Measurements from ENCODE around the gene UMODL1. TPM values are rescaled to one million over a fixed set of nuclear protein-coding genes. Genes with fewer than 3 reads are reported as not detected.

The UMODL1 gene
- polyA plus RNA-seq, 3 donors, result not detected

- H3K27me3 ChIP-seq (ENCODE audit: control insufficient read depth in 2 of 2, insufficient read depth in 2 of 2, low read length in 2 of 2), result no peaks in the 10 kb centered on the region
- DNase-seq, result no peak
- H3K9me3 Mint-ChIP-seq, result no peaks in the 10 kb centered on the region
- WGBS (ENCODE audit: insufficient coverage), result 96% methylated on average over 27 of the region's 30 CpGs
- H3K27ac Mint-ChIP-seq, result peak overlapping the region in 1 of 7 donors; percentile 16
- no peak overlapping the region for H2AFZ ChIP-seq (ENCODE audit: insufficient read depth, low read depth, low read length, poor library complexity, severe bottlenecking)
- H3K27ac ChIP-seq (ENCODE audit: low read depth in 1 of 2, low read length in 2 of 2), result no peak overlapping the region
- H3K9ac ChIP-seq (ENCODE audit: insufficient read depth, low read length, poor library complexity, severe bottlenecking), result no peak overlapping the region
- H4K20me1 ChIP-seq (ENCODE audit: insufficient read depth, low read length), result no peaks in the 10 kb centered on the region
- intact Hi-C loops (cut with micrococcal nuclease), result loop anchor here in 1 of 2 donors (10.0 kb wide), 1 partner anchor 47 kb away; no protein-coding TSS in a partner anchor
- H3K4me1 Mint-ChIP-seq, result peaks cover 25% of the 10 kb centered on the region
- peaks cover 20 to 21% of the 10 kb centered on the region in 2 donors for H3K4me1 ChIP-seq (ENCODE audit: control insufficient read depth in 1 of 2, insufficient read depth in 2 of 2, low read length in 2 of 2)
- no peaks in the 10 kb centered on the region for H3K79me2 ChIP-seq (ENCODE audit: insufficient read depth, low read length)
- H3K4me3 ChIP-seq (replicated peaks in 1 of 3; ENCODE audit: low read depth in 2 of 3, low read length in 3 of 3), result no peak overlapping the region
- no peak overlapping the region for H3K4me2 ChIP-seq (replicated peaks; ENCODE audit: extremely low read depth, low read length, poor library complexity, severe bottlenecking)
- H3K4me3 Mint-ChIP-seq, result no peak overlapping the region
- TF ChIP-seq CTCF (IDR thresholded peaks at IDR 0.05), result no peak
- no peaks in the 10 kb centered on the region for H3K36me3 Mint-ChIP-seq
- no peaks in the 10 kb centered on the region for H3K36me3 ChIP-seq (replicated peaks in 1 of 2; ENCODE audit: control insufficient read depth in 1 of 2, insufficient read depth in 2 of 2, low read length in 2 of 2)
- no peaks in the 10 kb centered on the region for H3K9me3 ChIP-seq (replicated peaks in 1 of 2; ENCODE audit: control insufficient read depth in 1 of 2, insufficient read depth in 1 of 2, low read length in 2 of 2)
- H3K27me3 Mint-ChIP-seq (ENCODE audit: low read depth in 3 of 3), result peaks cover 0 to 3% (median 2%) of the 10 kb centered on the region in 3 donors
Measured at GRCh38 chr21:42067531-42068255, 3.4 kb upstream of the UMODL1 start.

- peaks cover 15% of the 10 kb centered on the region in 2 donors for H3K4me1 ChIP-seq (ENCODE audit: control insufficient read depth in 1 of 2, insufficient read depth in 2 of 2, low read length in 2 of 2)
- H3K4me2 ChIP-seq (replicated peaks; ENCODE audit: extremely low read depth, low read length, poor library complexity, severe bottlenecking), result no peak overlapping the region
- Mint-ChIP-seq H3K36me3 (no peaks in the 10 kb centered on the region), H3K9me3 (no peaks in the 10 kb centered on the region), H3K27ac (no peak overlapping the region), H3K4me1 (peaks cover 22% of the 10 kb centered on the region), H3K4me3 (no peak overlapping the region), H3K27me3 (ENCODE audit: low read depth in 3 of 3) (peaks cover 0 to 5% (median 3%) of the 10 kb centered on the region in 3 donors)
- WGBS (ENCODE audit: insufficient coverage), result 86% methylated on average over 1 of the region's 6 CpGs
- H3K36me3 ChIP-seq (replicated peaks in 1 of 2; ENCODE audit: control insufficient read depth in 1 of 2, insufficient read depth in 2 of 2, low read length in 2 of 2), result no peaks in the 10 kb centered on the region
- DNase-seq, result no peak
- no peak overlapping the region for H3K9ac ChIP-seq (ENCODE audit: insufficient read depth, low read length, poor library complexity, severe bottlenecking)
- H4K20me1 ChIP-seq (ENCODE audit: insufficient read depth, low read length), result no peaks in the 10 kb centered on the region
- H3K27ac ChIP-seq (ENCODE audit: low read depth in 1 of 2, low read length in 2 of 2), result no peak overlapping the region
- no peak for TF ChIP-seq CTCF (IDR thresholded peaks at IDR 0.05)
- intact Hi-C loops (cut with micrococcal nuclease), result loop anchor here in 1 of 2 donors (10.0 kb wide), 1 partner anchor 47 kb away; no protein-coding TSS in a partner anchor
- H3K9me3 ChIP-seq (replicated peaks in 1 of 2; ENCODE audit: control insufficient read depth in 1 of 2, insufficient read depth in 1 of 2, low read length in 2 of 2), result no peaks in the 10 kb centered on the region
- no peak overlapping the region for H3K4me3 ChIP-seq (replicated peaks in 1 of 3; ENCODE audit: low read depth in 2 of 3, low read length in 3 of 3)
- H3K79me2 ChIP-seq (ENCODE audit: insufficient read depth, low read length), result no peaks in the 10 kb centered on the region
- no peak overlapping the region for H2AFZ ChIP-seq (ENCODE audit: insufficient read depth, low read depth, low read length, poor library complexity, severe bottlenecking)
- H3K27me3 ChIP-seq (ENCODE audit: control insufficient read depth in 2 of 2, insufficient read depth in 2 of 2, low read length in 2 of 2), result no peaks in the 10 kb centered on the region
Measured at GRCh38 chr21:42068256-42068545, 2.9 kb upstream of the UMODL1 start.
